Ramos (cell line): ENCODE results near the gene CYB5D1.

Source experiments
- in situ Hi-C: fragments of 300-500 bp; cut with MboI; formaldehyde crosslinking; loops from one replicate; pipeline ENCODE4 v1.14.3; 2022; ENCODE audit warnings: low sequenced_read_pairs; ENCODE audit not compliant: unreplicated experiment

CYB5D1 gene

GRCh38 chr17:7903154-7904103 lies 45.6 kb downstream of the CYB5D1 start:
- in situ Hi-C loops = no loop called here

- in situ Hi-C loops = no loop called here
Measured at GRCh38 chr17:7909089-7909488, 51.3 kb downstream of the CYB5D1 start.

GRCh38 chr17:7910281-7910680 lies 52.5 kb downstream of the CYB5D1 start:
- in situ Hi-C loops = loop anchor here (10.0 kb wide), 1 partner anchor 75 kb away; no protein-coding TSS in a partner anchor

- in situ Hi-C loops = loop anchor here (10.0 kb wide), 1 partner anchor 74 kb away; no protein-coding TSS in a partner anchor
Measured at GRCh38 chr17:7910711-7911110, 52.9 kb downstream of the CYB5D1 start.

GRCh38 chr17:7911116-7911515 lies 53.3 kb downstream of the CYB5D1 start:
- in situ Hi-C loops = loop anchor here (10.0 kb wide), 1 partner anchor 74 kb away; no protein-coding TSS in a partner anchor
